ENCODE measurements around the gene DNASE1L2.

- TF ChIP-seq CTCF (IDR thresholded peaks at IDR 0.05), result no peak
- TF ChIP-seq POLR2A (IDR thresholded peaks at IDR 0.05), result no peak
Observed at GRCh38 chr16:2204416-2205103, 31.7 kb upstream of the DNASE1L2 start.

All from testis (tissue), 2 donors.